GM12878 (cell line): ENCODE results near the gene CADPS. TPM values are rescaled to one million over a fixed set of nuclear protein-coding genes. Genes with fewer than 3 reads are reported as not detected.

Experiments used
- ATAC-seq: fragments of 200-7000 bp; cut with Tn5 transposase; 3 replicates; pipeline ENCODE4 v1.9.1; 2020; ENCODE audit warnings: mild to moderate bottlenecking, moderate library complexity
- BruUV-seq: library from RNA; stranded (reverse); fragments of 400-500 nt; replicated peaks from 2 replicates; lab custom pipeline; 2021; lab: Mats Ljungman, UMichigan
- CTCF ChIA-PET: fragments of 300-600 bp; sonication (Branson Sonifier 250); formaldehyde crosslinking; extraction: SDS; loops from one replicate; lab custom pipeline; 2021; ENCODE audit warnings: inconsistent platforms; lab: Yijun Ruan, JAX
- POLR2A ChIA-PET: fragments of 350-600 bp; formaldehyde crosslinking; extraction: SDS; loops from one replicate; lab custom pipeline; 2021; ENCODE audit warnings: inconsistent platforms; lab: Charles Lee
- RAD21 ChIA-PET: fragments of 300-600 bp; sonication (Branson Sonifier 250); formaldehyde crosslinking; loops from one replicate; lab custom pipeline; 2023; ENCODE audit warnings: antibody characterized with exemption; ENCODE audit not compliant: unreplicated experiment; lab: Charles Lee
- SMC1A ChIA-PET: fragments of 300-600 bp; sonication (Branson Sonifier 250); formaldehyde crosslinking; loops from one replicate; lab custom pipeline; 2023; ENCODE audit not compliant: unreplicated experiment, uncharacterized antibody; lab: Charles Lee
- DNase-seq: peaks from one replicate; pipeline ENCODE4 v3.0.0-alpha.2; 2011; ENCODE audit warnings: low read depth, low spot score
- FAIRE-seq: peaks from 3 replicates; lab custom pipeline; 2011; peaks lifted over from hg19 to GRCh38; lab: Jason Lieb, UNC
- H2AFZ ChIP-seq: 2 replicates; pipeline ENCODE4 v1.6.0; 2011; ENCODE audit warnings: low read depth, low read length, control low read depth; ENCODE audit not compliant: control insufficient read depth
- H3K27ac ChIP-seq: 2 replicates; pipeline ENCODE4 v1.5.1; 2011; ENCODE audit warnings: control low read depth; ENCODE audit not compliant: control insufficient read depth, insufficient read depth
- H3K27me3 ChIP-seq, 2 experiments: replicated peaks in 1 of 2; 2 replicates each; pipeline versions ENCODE4 v1.6.0 to v1.6.1; 2011; ENCODE audit warnings: low read length in 1 of 2; ENCODE audit not compliant: control insufficient read depth in 2 of 2, insufficient read depth in 2 of 2
- H3K36me3 ChIP-seq, 2 experiments: 2 replicates each; pipeline ENCODE4 v1.5.1; 2011; ENCODE audit warnings: low read length in 1 of 2; ENCODE audit not compliant: control insufficient read depth in 2 of 2, insufficient read depth in 2 of 2
- H3K4me1 ChIP-seq: 2 replicates; pipeline ENCODE4 v1.6.1; 2011; ENCODE audit warnings: mild to moderate bottlenecking, low read length, moderate library complexity, mixed read lengths; ENCODE audit not compliant: control insufficient read depth, insufficient read depth
- H3K4me2 ChIP-seq: 2 replicates; pipeline ENCODE4 v1.6.0; 2011; ENCODE audit warnings: control low read depth; ENCODE audit not compliant: control insufficient read depth, insufficient read depth
- H3K4me3 ChIP-seq: fragments of 200-600 bp; sonication (generic); 2 replicates; pipeline ENCODE4 v1.5.1; 2016
- H3K79me2 ChIP-seq: 2 replicates; pipeline ENCODE4 v1.6.0; 2011; ENCODE audit warnings: low read length; ENCODE audit not compliant: control insufficient read depth, insufficient read depth
- H3K9ac ChIP-seq: 2 replicates; pipeline ENCODE4 v1.8.0; 2011; ENCODE audit warnings: low read length, control low read depth, mixed read lengths; ENCODE audit not compliant: control insufficient read depth, insufficient read depth
- H3K9me3 ChIP-seq: replicated peaks from 3 replicates; pipeline ENCODE4 v1.5.1; 2011; ENCODE audit warnings: mild to moderate bottlenecking, low read length; ENCODE audit not compliant: control insufficient read depth, insufficient read depth
- H4K20me1 ChIP-seq: 2 replicates; pipeline ENCODE4 v1.6.0; 2011; ENCODE audit not compliant: control insufficient read depth, insufficient read depth
- FOS ChIP-seq: IDR thresholded peaks from 3 replicates; pipeline ENCODE4 v1.6.1; 2011; ENCODE audit warnings: borderline replicate concordance; ENCODE audit not compliant: insufficient read length; ENCODE audit errors: extremely low read depth
- IKZF2 ChIP-seq, 2 experiments: fragments of 450-650 bp; IDR thresholded peaks; 2 replicates each; pipeline ENCODE4 v1.6.1; 2017; ENCODE audit warnings: mild to moderate bottlenecking in 2 of 2, moderate library complexity in 2 of 2
- IRF4 ChIP-seq: IDR thresholded peaks from 2 replicates; pipeline ENCODE4 v1.6.1; 2011; ENCODE audit warnings: low read depth, low read length
- MTA2 ChIP-seq: fragments of 450-650 bp; IDR thresholded peaks from 2 replicates; pipeline ENCODE4 v1.6.1; 2016; ENCODE audit warnings: low read depth, mild to moderate bottlenecking, moderate library complexity
- MYC ChIP-seq: IDR thresholded peaks from 2 replicates; pipeline ENCODE4 v1.6.1; 2011; ENCODE audit warnings: mild to moderate bottlenecking, low read length, moderate library complexity, inconsistent platforms; ENCODE audit not compliant: insufficient read depth, insufficient replicate concordance, insufficient read length, severe bottlenecking
- NBN ChIP-seq: fragments of 450-650 bp; IDR thresholded peaks from 2 replicates; pipeline ENCODE4 v1.6.1; 2016
- POLR2AphosphoS5 ChIP-seq: IDR thresholded peaks from 2 replicates; pipeline ENCODE4 v1.6.1; 2011; ENCODE audit warnings: mild to moderate bottlenecking, low read length, inconsistent platforms
- POU2F2 ChIP-seq: IDR thresholded peaks from 3 replicates; pipeline ENCODE4 v1.6.1; 2011; ENCODE audit warnings: low read depth, mild to moderate bottlenecking, low read length, borderline replicate concordance
- RAD21 ChIP-seq: IDR thresholded peaks from 2 replicates; pipeline ENCODE4 v1.6.1; 2011; ENCODE audit warnings: mild to moderate bottlenecking, low read depth, low read length, moderate library complexity; ENCODE audit not compliant: insufficient read depth
- RCOR1 ChIP-seq: conservative IDR thresholded peaks from 2 replicates; pipeline ENCODE4 v1.6.1; 2012; ENCODE audit warnings: low read depth, low read length, improper control_type of control experiment
- STAT1 ChIP-seq: fragments of 450-650 bp; conservative IDR thresholded peaks from 2 replicates; pipeline ENCODE4 v1.6.1; 2014; ENCODE audit warnings: antibody characterized with exemption, mild to moderate bottlenecking
- ZZZ3 ChIP-seq: IDR thresholded peaks from 2 replicates; pipeline ENCODE4 v1.6.1; 2011; ENCODE audit warnings: low read depth; ENCODE audit not compliant: control insufficient read depth, insufficient read length
- WGBS: methylation state at CpG from one replicate; pipeline ENCODE4 v1.1.6; 2016; ENCODE audit warnings: low lambda C conversion rate; ENCODE audit not compliant: insufficient replicate concordance, insufficient coverage; ENCODE audit errors: missing lambda C conversion rate; 5-methylcytosine and 5-hydroxymethylcytosine counted together
- in situ Hi-C: fragments of 300-500 bp; cut with MboI; formaldehyde crosslinking; loops from 9 replicates; pipeline ENCODE4 v1.14.3; 2018; ENCODE audit warnings: mixed read lengths
- intact Hi-C: fragments of 100-400 bp; cut with micrococcal nuclease; formaldehyde crosslinking; loops from one replicate; pipeline ENCODE4 v1.14.2; 2022; ENCODE audit not compliant: unreplicated experiment
- polyA plus RNA-seq, 11 experiments: library from polyadenylated mRNA; depleted of rRNA in 4 of 11; unstranded in 6 of 11; stranded (reverse) in 5 of 11; fragments of >200 nt; fragmentation: Nextera tagmentation in 4 of 11; fragmentation: Illumina TruSeq in 1 of 11; extraction: Ambion mirVana in 4 of 11; extraction: Trizol in 1 of 11; gene quantifications; 1 replicate in 1 of 11; 2 replicates in 10 of 11; pipeline versions ENCODE4 v1.2.1 to v1.2.3, GENCODE V29; 2011 to 2016; ENCODE audit warnings: inconsistent platforms in 2 of 11, missing spikeins in 2 of 11, low read depth in 1 of 11
- total RNA-seq, 4 experiments: library from RNA; depleted of rRNA in 3 of 4; stranded (reverse); fragments of >200 nt in 3 of 4; fragmentation: Illumina TruSeq in 1 of 4; extraction: Trizol in 1 of 4; gene quantifications; 2 replicates each; pipeline versions ENCODE4 v1.2.1 to v1.2.3, GENCODE V29; 2013 to 2021
- TF ChIP-seq, protein P1 (sequence below): fragments of 450-650 bp; IDR thresholded peaks from 2 replicates; pipeline ENCODE4 v1.6.1; 2016; ENCODE audit warnings: mild to moderate bottlenecking
- TF ChIP-seq, protein P2 (sequence below): IDR thresholded peaks from 2 replicates; pipeline ENCODE4 v1.6.1; 2012; ENCODE audit warnings: low read depth, low read length, improper control_type of control experiment
- TF ChIP-seq, protein P3 (sequence below): fragments of 450-650 bp; IDR thresholded peaks from 2 replicates; pipeline ENCODE4 v1.6.1; 2016; ENCODE audit warnings: mild to moderate bottlenecking
- TF ChIP-seq, protein P4 (sequence below): IDR thresholded peaks from 2 replicates; pipeline ENCODE4 v1.6.1; 2011; ENCODE audit warnings: low read depth, mild to moderate bottlenecking, low read length, moderate library complexity, borderline replicate concordance; ENCODE audit errors: extremely low read depth

The CADPS gene
- total and polyA plus RNA-seq, 10 of the 15 experiments (the other 5 are each of a cell fraction or from before 2014, with no cell fraction given) = 0.20 TPM; not detected in 9

DNA sequence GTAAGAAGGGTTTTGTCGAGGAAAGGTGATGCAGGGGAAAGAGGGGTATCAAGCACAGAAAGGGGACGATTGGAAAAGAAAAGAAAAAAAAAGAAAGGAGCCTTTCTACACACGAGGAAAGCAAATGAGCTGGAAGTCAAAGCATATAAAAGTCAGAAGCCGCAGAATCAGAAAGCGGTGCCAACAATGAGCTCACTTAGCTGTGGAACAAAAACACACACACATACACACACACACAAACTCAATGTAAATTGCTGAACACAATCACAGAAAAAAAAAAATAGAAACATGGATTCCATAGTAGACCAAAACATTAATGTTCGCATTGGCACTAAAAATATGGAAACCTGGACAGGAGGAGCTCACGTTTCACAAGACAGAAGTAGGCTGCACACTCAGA is 438.4 kb downstream of the CADPS start:
- intact Hi-C loops (no loop called here), in situ Hi-C loops (no loop called here)
- ATAC-seq = no peak
- Histone ChIP-seq H3K9ac (no peak overlapping the region), H3K4me3 (no peak overlapping the region), H3K36me3 (no peaks in the 10 kb centered on the region), H3K4me2 (no peak overlapping the region), H4K20me1 (no peaks in the 10 kb centered on the region), H3K79me2 (no peaks in the 10 kb centered on the region), H3K9me3 (no peaks in the 10 kb centered on the region), H3K4me1 (no peaks in the 10 kb centered on the region), H3K27ac (no peak overlapping the region), H3K27me3 (no peaks in the 10 kb centered on the region), H2AFZ (no peak overlapping the region)
- CTCF ChIA-PET = interaction anchor here (0.6 kb wide), 1 partner anchor 148 kb away, joined by 3 read pairs; no protein-coding TSS in a partner anchor
- RAD21 ChIA-PET = no interaction called here
- no peak for TF ChIP-seq IKZF2 (IDR thresholded peaks at IDR 0.05)
- TF ChIP-seq, protein P1, sequence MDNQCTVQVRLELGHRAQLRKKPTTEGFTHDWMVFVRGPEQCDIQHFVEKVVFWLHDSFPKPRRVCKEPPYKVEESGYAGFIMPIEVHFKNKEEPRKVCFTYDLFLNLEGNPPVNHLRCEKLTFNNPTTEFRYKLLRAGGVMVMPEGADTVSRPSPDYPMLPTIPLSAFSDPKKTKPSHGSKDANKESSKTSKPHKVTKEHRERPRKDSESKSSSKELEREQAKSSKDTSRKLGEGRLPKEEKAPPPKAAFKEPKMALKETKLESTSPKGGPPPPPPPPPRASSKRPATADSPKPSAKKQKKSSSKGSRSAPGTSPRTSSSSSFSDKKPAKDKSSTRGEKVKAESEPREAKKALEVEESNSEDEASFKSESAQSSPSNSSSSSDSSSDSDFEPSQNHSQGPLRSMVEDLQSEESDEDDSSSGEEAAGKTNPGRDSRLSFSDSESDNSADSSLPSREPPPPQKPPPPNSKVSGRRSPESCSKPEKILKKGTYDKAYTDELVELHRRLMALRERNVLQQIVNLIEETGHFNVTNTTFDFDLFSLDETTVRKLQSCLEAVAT = no peak
- POLR2A ChIA-PET = interaction anchor here (0.7 kb wide), 1 partner anchor 66 kb away, joined by 3 read pairs; no protein-coding TSS in a partner anchor
- FAIRE-seq = no peak
- DNase-seq = no peak
- 33% methylated on average over 6 of the region's 7 CpGs for WGBS
- no TSS peak for BruUV-seq
- SMC1A ChIA-PET = interaction anchor here (2.3 kb wide), 1 partner anchor 9 kb away, joined by 9 read pairs; no protein-coding TSS in a partner anchor

DNA sequence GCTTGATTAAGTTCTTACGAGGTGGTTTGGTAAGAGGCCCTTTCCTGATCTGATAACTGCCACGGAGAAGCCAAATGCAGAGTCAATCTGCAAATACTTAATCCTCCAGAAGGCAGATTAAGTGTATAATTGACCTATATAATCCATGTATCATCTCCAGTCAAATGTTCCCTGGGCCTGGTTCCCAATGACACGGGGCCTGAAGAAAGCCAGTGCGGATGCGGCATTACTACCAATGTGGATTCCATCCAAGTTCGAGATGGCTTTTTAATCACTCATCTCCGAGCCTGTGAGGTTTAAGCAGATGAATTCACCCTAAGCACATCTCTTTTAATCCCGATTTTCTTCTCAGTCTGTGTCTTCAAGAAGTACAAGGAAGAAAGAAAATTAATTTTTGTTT is 441.8 kb downstream of the CADPS start:
- ChIA-PET CTCF (interaction anchor here (1.2 kb wide), 1 partner anchor 101 kb away, joined by 3 read pairs; no protein-coding TSS in a partner anchor), SMC1A (no interaction called here), POLR2A (no interaction called here), RAD21 (no interaction called here)
- WGBS = 27% methylated on average over 8 of the region's 8 CpGs
- FAIRE-seq = no peak
- Histone ChIP-seq H3K27ac (no peak overlapping the region), H4K20me1 (no peaks in the 10 kb centered on the region), H3K9ac (no peak overlapping the region), H3K79me2 (no peaks in the 10 kb centered on the region), H3K9me3 (no peaks in the 10 kb centered on the region), H3K36me3 (no peaks in the 10 kb centered on the region), H2AFZ (no peak overlapping the region), H3K4me3 (no peak overlapping the region), H3K27me3 (no peaks in the 10 kb centered on the region), H3K4me1 (no peaks in the 10 kb centered on the region), H3K4me2 (no peak overlapping the region)
- BruUV-seq = no TSS peak
- DNase-seq = no peak
- no peak for ATAC-seq
- in situ Hi-C loops = no loop called here
- intact Hi-C loops = no loop called here
- TF ChIP-seq, protein P2, sequence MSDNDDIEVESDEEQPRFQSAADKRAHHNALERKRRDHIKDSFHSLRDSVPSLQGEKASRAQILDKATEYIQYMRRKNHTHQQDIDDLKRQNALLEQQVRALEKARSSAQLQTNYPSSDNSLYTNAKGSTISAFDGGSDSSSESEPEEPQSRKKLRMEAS = no peak
- TF ChIP-seq ZZZ3 (no peak), STAT1 (no peak), RAD21 (no peak), MTA2 (no peak), IRF4 (no peak), NBN (no peak), POU2F2 (no peak), POLR2AphosphoS5 (no peak), MYC (no peak), RCOR1 (no peak), FOS (no peak)
- TF ChIP-seq, protein P3, sequence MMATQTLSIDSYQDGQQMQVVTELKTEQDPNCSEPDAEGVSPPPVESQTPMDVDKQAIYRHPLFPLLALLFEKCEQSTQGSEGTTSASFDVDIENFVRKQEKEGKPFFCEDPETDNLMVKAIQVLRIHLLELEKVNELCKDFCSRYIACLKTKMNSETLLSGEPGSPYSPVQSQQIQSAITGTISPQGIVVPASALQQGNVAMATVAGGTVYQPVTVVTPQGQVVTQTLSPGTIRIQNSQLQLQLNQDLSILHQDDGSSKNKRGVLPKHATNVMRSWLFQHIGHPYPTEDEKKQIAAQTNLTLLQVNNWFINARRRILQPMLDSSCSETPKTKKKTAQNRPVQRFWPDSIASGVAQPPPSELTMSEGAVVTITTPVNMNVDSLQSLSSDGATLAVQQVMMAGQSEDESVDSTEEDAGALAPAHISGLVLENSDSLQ = no peak
- TF ChIP-seq, protein P4, sequence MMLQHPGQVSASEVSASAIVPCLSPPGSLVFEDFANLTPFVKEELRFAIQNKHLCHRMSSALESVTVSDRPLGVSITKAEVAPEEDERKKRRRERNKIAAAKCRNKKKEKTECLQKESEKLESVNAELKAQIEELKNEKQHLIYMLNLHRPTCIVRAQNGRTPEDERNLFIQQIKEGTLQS = no peak
